Stimulated activated CD8-positive, alpha-beta memory T cell treated with anti-CD3 and anti-CD28 coated beads, Interleukin-15, amount 100 ng/mL, for 24 hours (primary cell): Measurements from ENCODE around the gene IFTAP.
"Not testable (repeated sequence)": the region's sequence is repeated elsewhere in the genome, so short reads cannot be mapped to it uniquely, and the experiment has no call there.

Experiments used
- DNase-seq: peaks from one replicate; pipeline ENCODE4 v3.0.0-alpha.2; 2020; ENCODE audit warnings: low read depth

The IFTAP gene

GRCh38 chr11:36638556-36638955 lies 44.3 kb downstream of the IFTAP start:
- no peak for DNase-seq

- DNase-seq = no peak
These were observed 63.4 kb downstream of the IFTAP start for GRCh38 chr11:36657610-36658267.

- DNase-seq = not testable (repeated sequence)
These were observed 67.1 kb downstream of the IFTAP start for GRCh38 chr11:36661359-36661758.

- no peak for DNase-seq
These were observed 78.6 kb downstream of the IFTAP start for GRCh38 chr11:36672815-36673450.

DNA sequence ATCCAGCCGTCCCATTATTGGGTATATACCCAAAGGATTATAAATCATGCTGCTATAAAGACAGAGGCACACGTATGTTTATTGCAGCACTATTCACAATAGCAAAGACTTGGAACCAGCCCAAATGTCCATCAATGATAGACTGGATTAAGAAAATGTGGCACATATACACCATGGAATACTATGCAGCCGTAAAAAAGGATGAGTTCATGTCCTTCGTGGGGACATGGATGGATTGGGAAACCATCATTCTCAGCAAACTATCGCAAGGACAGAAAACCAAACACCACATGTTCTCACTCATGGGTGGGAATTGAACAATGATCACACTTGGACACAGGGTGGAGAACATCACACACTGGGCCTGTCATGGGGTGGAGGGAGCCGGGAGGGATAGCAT lies 85.2 kb downstream of the IFTAP start:
- DNase-seq = not testable (repeated sequence)

DNA sequence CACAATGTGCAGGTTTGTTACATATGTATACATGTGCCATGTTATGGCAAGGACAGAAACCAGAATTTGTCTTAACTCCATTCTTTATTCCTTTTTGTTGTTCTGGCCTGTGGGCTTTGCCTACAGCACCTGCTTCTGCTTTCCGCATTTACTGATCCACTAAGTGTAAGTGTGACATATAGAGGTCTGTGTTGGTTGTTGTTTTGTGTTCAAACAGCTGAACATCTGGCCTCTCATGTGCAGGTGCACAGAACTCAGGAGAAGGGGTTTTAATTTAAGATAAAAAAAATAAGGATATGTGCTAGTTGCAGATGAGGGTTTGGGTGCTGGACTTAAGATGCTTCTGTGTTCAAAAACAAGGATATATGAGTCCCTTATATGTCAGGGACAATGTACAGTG lies 89.5 kb downstream of the IFTAP start:
- DNase-seq = no peak

DNA sequence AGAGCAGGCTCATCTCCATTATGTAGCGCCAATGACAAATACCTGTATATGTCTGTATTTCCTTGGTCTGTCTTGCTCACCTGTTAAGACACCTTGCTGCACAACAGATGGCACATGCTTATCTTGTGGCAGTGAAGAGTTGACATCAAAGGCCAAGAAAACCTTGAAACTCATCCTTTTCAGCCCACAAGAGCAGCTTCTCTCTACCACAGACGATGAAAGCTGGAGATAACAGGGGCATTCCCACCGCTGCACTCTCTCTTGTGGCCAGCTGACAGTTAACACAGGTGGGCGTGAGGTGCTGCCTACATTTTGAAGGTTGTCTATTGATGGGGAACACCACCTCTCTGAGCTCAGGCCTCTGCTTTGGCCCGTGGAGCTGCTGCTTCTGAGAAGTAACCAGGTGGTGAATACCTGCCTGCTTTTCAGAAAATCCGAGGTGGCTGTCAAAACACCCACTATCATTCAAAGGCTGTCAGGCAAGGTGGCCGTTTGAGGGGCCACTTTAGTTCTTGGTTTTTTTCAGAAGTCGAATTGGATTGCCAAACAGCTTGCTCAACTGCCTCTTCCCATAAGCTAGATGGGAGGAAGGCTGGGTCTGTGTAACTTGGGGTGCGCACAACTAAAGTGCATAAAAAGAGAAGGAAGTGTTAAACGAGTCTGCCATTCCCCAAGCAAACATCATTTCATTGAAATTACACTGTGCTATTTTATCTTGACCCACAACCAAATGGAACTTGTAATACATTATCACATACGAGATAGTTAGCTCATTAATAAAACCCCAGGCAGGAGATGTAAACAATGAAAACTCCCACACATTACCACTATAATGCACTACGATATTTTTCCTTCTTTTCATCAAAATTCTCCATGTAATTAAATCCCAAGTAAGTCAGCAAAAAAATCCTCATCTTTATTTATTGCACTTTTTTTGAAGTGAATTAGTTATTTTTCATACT lies 90.8 kb downstream of the IFTAP start:
- DNase-seq = no peak

- DNase-seq = no peak
These were observed 93.8 kb downstream of the IFTAP start for GRCh38 chr11:36688132-36688531.

GRCh38 chr11:36688571-36689291 lies 94.4 kb downstream of the IFTAP start:
- no peak for DNase-seq

DNA sequence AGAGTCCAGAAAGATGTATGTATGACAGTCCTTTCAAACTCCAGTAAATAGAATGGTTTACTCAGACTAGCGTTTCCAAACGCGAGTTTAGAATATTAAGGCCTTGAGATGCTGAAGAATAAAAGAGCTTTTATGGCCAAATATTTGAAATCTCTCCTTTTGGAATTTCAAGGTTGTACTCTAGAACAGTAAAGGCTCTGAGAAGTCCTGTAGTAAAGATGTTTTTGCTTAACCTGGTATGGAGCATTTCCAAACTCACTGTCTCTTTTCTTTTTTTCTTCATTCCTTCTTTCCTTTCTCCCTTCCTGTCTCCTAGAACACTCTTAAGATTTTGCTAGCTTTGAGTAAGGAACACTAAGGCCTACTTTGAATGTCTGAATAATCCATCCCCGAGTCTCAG lies 95.1 kb downstream of the IFTAP start:
- no peak for DNase-seq

DNA sequence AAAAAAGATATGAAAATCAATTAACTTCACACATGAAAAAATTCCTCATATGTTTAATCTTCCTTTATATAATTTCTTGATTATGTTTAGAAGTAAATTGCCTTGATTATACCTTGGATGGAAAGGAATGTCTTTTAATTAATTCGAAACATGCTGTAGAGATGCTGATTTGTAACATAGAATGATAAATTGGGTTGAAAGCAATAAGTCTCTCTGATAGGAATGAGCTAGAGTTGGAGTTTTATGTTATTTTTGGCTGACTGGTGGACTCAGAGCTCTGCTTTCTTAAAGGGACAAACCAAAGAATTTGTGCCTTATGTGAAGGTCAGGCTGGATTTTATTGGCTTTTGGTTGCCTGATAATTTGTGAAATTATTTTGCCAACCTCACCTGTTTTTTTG lies 98.4 kb downstream of the IFTAP start:
- no peak for DNase-seq

DNA sequence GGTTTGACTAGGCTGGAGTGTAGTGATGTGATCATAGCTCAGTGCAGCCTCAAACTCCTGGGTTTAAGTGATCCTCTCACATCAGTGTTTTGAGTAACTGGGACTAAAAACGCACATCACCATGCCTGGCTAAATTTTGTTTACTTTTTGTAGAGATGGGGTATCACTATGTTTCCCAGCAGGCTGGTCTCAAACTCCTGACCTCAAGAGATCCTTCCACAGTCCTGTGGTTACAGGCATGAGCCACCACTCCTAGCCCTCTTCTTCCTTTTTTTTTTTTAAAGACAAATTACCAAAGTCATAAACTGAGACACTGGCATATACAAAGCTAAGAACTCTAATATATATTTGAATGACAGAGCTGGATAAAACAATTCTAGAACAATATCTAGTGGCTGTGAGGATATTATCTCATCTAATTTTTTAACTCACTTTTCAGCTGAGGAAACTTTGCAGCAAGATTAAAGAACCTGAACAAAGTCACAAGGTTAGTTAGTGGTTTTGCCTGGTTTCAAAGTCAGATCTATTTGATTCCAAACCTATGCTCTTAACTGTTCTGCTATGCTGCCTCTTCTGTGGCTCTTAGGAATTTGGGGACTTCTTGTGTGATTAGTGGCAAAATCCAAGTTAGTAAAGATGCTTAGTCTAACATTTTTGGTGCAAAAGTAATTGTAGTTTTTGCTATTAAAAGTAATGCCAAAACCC lies 99.0 kb downstream of the IFTAP start:
- DNase-seq = no peak

GRCh38 chr11:36695111-36695510 lies 100.8 kb downstream of the IFTAP start:
- DNase-seq = no peak

DNA sequence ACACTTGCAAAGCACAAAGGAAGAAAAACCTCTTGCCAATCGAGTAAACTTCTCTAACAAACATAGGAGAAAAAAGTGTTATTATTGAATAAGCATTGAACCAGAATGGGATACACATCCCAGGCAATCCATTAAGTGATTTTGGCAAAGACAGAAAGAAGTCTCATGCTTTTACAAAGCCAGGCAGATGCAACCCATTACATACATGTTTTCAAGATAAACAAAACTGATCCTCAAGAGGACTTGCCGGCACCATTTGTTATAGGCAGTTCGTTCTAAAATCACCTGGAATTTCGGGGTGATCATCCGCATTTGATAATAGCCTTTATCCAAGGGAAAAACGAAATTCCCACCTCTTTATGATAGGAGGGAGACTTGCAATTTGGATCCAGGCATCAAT lies 101.3 kb downstream of the IFTAP start:
- no peak for DNase-seq

DNA sequence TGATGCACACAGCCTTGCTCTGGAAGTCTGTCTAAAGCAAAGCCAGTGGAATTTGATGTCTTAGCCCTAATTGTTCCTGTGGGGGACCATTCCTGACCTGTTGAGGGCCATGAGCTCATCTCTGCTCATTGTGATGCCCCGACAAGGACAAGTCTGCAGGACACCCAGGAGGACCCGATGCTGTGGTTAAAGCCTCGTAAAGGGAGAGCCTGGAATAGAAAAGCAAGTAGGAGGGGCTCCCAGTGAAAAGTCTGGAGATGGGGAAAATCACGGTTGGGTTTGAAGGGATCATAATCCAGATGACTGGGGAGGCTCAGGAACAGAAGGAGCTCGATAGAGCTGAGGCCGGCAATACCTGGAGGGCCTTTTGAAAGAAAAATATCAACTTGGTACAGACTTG lies 102.2 kb downstream of the IFTAP start:
- DNase-seq = no peak

DNA sequence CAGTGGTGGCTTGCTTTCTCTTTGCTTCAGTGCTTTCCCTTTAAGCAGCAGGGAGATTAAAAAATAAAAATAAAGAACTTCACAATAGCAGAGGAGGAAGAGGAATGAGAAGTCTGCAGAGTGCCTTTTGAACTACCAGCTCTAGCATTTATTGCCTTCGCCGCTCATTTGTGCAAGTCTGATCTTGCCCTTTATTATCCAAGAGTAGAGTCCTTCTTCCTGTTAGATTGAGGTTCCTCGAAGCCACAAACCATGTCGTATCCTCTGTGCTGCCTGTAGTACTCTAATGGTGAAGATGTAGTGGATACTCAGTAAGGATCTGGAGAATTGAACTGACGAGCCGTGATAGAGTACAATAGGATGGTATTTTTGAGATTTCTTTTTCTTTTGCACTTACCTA lies 105.0 kb downstream of the IFTAP start:
- DNase-seq = no peak

DNA sequence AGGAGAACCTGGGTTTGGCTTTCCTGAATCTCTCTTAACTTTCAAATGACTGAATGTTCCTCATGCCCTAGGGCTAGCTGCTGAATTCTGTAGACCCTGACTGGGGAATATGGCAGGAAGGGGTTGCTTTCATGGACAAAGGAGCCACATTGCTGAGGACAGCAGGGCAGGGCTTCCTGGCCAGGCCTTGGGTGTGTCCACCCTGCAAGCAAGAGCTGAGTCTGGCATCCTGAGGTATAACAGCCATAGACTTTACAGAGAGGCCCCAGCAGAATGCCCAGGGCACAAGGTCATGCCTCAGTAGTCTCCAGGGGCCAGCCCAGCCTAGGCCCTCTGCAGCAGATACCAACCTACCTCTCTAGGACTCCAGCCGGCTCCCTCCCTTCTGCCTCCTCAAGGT lies 105.9 kb downstream of the IFTAP start:
- no peak for DNase-seq

- no peak for DNase-seq
These were observed 108.2 kb downstream of the IFTAP start for GRCh38 chr11:36702330-36703054.

DNA sequence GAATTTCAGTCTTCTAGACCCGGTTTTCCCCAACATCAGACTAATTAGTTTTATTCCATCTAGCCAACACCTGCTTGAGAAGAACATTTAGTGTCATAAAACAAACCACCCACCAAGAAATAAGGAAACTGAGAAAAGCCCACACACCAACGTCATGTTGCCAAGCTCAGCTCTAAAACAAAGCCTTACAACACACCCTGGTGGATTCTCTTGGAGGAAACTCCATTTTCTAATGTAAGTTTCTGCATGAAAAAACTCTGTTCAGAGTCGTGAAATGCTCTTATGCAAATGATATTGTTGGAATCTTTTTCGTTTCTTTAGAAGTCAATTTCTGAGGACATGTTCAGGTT lies 108.7 kb downstream of the IFTAP start:
- no peak for DNase-seq
